Uterus (tissue), 2 donors: ENCODE results near the gene DBF4B.

Source experiments
- POLR2A ChIP-seq, 2 donors: fragments of 450-650 bp; IDR thresholded peaks; one replicate each; pipeline ENCODE4 v1.6.1; 2016; ENCODE audit warnings: antibody characterized with exemption in 2 of 2, mild to moderate bottlenecking in 1 of 2, moderate library complexity in 1 of 2
- TF ChIP-seq, protein P1 (sequence below), 4 experiments: fragments of 200-600 bp in 2 of 4; fragments of 450-650 bp in 2 of 4; sonication (generic) in 2 of 4; IDR thresholded peaks; one replicate each; pipeline ENCODE4 v1.5.1; 2016 to 2019; ENCODE audit warnings: antibody characterized with exemption in 4 of 4, mild to moderate bottlenecking in 2 of 4, moderate library complexity in 1 of 4

DNA sequence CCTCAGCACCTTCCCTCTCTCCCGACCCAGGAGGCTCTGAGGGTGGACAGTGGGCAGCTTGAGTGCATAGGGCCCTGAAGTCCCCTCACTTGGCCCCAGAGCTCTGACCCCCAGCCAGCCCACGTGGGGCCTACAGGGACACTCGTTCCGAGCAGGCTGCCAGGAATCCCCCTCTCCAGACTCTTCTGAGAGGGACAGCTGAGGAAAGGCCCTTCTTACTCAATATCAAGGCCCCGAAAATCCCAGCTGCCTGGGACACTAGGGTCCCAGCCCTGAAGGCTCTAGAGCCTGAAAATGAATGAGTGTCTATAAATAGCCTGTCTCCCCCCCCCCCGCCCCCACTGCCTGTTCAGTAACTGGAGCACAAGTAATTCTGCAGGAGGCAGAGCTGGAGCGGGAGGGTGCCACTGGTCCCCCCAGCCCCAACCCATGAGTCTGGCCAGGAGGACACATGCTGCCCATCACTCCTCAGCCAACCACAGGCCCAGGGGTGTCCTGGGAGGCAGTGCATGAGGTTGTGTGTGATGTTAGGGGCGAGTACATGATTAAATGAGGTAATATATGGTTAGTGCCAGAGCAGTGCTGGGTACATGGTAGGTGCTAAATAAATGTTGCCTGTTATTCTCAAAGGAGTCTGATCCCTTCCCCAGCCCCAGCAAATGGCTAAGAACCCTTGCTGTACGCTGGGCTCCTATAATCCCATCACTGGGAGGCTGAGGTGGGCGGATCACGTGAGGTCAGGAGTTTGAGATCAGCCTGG, 61.9 kb downstream of the DBF4B start:
- TF ChIP-seq, protein P1, sequence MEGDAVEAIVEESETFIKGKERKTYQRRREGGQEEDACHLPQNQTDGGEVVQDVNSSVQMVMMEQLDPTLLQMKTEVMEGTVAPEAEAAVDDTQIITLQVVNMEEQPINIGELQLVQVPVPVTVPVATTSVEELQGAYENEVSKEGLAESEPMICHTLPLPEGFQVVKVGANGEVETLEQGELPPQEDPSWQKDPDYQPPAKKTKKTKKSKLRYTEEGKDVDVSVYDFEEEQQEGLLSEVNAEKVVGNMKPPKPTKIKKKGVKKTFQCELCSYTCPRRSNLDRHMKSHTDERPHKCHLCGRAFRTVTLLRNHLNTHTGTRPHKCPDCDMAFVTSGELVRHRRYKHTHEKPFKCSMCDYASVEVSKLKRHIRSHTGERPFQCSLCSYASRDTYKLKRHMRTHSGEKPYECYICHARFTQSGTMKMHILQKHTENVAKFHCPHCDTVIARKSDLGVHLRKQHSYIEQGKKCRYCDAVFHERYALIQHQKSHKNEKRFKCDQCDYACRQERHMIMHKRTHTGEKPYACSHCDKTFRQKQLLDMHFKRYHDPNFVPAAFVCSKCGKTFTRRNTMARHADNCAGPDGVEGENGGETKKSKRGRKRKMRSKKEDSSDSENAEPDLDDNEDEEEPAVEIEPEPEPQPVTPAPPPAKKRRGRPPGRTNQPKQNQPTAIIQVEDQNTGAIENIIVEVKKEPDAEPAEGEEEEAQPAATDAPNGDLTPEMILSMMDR (IDR thresholded peaks at IDR 0.05), result no peak
- TF ChIP-seq POLR2A (IDR thresholded peaks at IDR 0.05), result no peak
